GM18861 (cell line): ENCODE results near the gene OARD1.
"Not testable (repeated sequence)": the region's sequence is repeated elsewhere in the genome, so short reads cannot be mapped to it uniquely, and the experiment has no call there.

Source experiments
- ATAC-seq: cut with Tn5 transposase; IDR thresholded peaks from one replicate; pipeline ENCODE4 v1.9.1; 2021; ENCODE audit not compliant: unreplicated experiment

OARD1 gene

DNA sequence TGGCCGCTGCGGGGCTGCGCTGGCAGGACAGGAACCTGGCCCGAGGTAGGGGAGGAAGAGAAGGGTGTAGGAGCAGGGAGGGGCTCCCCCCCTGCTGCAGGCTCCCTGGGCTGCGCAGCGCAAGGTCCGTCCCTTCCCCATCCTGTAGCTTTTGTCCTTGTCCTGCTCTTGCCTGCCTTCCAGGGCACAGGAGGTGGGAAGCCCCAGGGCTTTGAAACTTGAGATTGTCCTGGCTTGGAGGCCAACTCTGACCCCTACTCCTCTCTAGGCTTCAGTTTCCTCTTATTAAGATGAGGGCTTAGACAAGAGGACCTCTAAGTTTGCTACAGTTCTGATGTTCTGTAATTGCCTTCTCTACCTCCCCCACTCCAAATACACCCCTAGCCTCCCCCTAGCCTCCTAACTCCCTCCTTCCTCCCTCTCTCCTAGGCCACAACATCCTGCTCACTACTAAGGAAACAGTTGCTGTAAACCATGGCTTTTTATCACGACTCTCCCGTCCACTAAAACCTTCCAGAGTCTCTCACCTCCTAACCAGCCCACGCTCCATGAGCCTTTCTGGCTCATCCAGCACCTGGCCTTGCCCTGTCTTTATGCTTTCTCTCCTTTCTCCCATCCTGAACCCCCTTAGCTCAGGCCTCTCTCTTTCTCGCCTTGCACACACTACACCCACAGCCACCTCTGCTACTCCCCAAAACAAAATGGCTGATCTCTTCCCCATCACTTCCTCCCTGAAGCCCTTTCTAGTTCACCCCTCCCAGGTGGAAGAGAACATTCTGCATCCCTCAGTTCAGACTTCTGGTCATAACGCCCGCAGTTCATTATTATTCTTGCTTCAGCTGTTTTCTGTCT is 43.4 kb downstream of the OARD1 start:
- peak; percentile 18 for ATAC-seq

GRCh38 chr6:41027799-41028560 is 44.2 kb downstream of the OARD1 start:
- peak; percentile 88 for ATAC-seq

DNA sequence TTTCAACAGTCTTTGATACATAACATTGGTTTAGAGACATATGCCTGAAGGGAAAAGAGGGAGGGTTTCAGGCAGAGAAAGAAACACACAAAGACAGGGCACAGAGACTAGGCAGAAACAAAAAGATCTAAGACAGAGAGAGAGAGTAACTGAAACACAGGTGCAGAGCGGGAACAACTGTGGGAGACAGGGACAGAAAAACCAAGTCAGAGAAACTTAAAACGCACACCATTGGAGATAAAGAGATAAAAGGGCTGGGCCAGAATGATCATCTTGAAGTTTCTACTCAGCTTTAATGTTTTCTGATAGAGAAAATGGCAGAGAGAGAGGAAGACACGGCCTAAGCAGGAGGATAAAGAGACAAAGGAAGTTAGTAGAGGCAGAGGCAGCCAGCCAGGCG is 44.9 kb downstream of the OARD1 start:
- no peak for ATAC-seq

DNA sequence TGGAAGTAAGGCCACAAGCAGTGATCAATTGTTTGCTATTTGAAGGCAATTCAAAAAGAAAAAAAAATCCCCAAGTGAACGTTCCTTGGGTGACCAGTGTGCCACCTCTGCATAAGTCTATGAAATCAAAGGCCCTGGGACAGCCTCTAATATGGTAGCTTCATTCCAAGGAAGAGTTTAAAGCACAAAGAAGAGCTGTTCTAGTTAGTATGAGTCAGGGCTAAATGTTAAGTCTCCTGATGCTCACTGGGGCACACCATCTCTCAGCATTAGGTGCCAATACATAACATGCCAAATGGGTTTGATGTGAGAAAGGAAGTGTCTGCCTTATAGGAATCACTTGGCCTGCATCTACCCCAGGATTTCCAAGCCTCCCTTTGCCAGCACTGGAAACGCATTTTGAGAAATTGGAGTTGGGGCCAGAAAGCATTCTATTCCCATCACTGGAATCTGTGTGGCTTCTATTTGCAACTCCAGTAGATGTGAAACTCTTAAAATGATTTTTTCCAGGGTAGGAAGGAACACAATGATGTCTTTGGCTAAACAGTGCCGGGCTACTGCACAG is 46.1 kb downstream of the OARD1 start:
- ATAC-seq = no peak

- ATAC-seq = no peak
Measured at GRCh38 chr6:41023114-41023513, 49.0 kb downstream of the OARD1 start.

DNA sequence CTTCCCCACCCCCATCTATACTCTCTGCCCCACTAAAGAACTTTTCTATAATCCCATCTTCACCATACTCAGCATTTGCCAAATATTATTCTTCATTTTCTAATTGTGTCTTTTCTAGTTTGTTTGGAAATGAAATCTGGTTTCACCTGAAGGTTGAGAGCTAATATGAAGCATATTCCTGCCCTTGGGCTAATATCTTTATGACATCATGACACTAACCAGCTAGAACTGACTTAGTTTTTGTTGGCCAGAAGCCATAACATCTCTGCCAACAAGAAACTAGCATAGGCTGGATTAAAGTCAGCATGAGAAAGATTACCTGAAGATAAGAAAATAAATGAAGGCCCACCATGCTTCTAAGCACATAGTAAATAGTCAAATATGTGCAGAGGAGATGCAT is 49.9 kb downstream of the OARD1 start:
- no peak for ATAC-seq

- ATAC-seq = no peak
Measured at GRCh38 chr6:41021832-41022231, 50.3 kb downstream of the OARD1 start.

DNA sequence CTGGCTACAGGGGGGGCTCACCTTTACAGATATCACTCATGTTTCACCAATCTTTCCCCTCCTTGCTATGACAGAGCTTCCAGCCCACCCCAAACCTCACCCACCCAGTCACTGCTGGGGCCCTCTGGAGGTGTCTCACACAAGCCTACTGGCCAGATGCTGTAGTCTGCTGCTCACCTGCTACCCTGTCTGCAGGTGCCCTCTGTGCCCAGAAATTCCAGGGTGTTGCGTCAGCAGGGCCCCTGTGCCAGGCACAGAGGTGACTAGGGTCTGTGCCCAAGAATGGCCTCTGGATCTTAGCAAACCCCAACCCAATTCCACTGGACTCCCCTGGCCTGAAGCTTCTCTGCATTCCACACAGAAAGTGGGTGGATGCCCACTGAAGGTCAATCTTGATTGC is 54.5 kb downstream of the OARD1 start:
- ATAC-seq = no peak

DNA sequence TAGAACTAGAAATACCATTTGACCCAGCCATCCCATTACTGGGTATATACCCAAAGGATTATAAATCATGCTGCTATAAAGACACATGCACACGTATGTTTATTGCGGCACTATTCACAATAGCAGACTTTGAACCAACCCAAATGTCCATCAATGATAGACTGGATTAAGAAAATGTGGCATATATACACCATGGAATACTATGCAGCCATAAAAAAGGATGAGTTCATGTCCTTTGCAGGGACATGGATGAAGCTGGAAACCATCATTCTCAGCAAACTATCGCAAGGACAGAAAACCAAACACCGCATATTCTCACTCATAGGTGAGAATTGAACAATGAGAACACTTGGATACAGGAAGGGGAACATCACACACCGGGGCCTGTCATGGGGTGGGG is 56.3 kb downstream of the OARD1 start:
- not testable (repeated sequence) for ATAC-seq

DNA sequence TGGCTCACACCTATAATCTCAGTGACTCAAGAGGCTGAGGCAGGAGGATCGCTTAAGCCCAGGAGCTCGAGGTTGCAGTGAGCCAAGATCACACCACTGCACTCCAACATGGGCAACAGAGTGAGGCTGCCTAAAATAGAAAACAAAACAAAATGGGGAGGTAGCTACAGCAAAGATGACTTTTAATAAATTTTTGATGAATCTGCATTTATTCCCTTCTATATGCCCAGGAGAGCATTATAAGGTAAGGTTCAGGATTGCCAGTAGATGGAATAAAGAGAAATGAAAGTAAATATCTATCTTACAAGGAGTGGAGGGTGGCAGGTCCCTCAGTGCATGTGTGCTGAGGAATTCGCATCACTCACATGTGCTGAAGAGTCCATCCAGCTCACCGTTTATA is 57.4 kb downstream of the OARD1 start:
- no peak for ATAC-seq
